ENCODE results near the gene UNC5C. TPM values are rescaled to one million over a fixed set of nuclear protein-coding genes. Genes with fewer than 3 reads are reported as not detected.

The UNC5C gene
- total RNA-seq, 1 experiment from 2014 or later = not detected

- DNase-seq (ENCODE audit: low spot score) = no peak
Measured at GRCh38 chr4:95268819-95269565, 279.8 kb downstream of the UNC5C start.

GRCh38 chr4:95267081-95267480 is 281.7 kb downstream of the UNC5C start:
- no peak for DNase-seq (ENCODE audit: low spot score)

DNA sequence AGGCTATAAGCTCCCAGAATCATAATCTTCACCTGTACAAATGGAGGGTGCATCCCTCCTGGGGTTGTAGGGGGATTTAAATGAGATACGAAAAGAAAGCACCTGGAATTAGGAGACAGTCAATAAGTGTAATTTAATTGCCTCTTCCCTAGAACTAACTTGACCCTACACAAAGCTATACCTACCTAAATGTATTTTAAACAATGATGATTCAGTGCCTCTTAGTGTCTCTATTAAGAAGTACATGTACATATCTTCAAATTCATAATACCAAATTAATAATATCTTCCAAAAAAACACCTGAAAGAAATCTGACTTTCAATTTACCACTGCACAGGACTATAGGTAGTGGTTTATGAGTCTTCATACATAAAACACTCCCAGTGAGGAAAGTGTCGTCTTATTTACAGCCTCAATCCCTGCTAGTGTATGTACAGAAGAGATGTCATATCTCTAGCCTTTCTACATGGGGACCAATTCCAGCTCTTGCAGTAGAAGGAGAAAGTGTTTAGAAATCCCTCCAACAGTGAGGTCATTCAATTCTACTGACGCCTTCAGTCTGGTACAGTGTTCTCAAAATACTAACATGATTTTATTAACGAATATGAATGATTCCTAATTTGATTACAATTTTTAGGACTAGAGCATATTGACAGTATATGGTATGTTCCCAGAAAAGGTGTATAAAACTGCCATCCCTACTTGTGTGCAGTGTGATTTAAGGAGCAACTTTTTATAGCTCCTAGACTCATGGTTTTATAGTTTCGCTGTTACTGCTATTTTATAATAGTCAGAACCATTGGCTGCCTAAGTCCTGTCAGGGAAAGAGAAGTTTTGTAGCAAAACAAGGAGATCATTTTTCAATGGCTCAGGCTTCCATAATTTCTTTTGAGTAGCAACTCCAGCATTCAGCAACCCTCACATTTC is 282.7 kb downstream of the UNC5C start:
- DNase-seq (ENCODE audit: low spot score) = no peak

DNA sequence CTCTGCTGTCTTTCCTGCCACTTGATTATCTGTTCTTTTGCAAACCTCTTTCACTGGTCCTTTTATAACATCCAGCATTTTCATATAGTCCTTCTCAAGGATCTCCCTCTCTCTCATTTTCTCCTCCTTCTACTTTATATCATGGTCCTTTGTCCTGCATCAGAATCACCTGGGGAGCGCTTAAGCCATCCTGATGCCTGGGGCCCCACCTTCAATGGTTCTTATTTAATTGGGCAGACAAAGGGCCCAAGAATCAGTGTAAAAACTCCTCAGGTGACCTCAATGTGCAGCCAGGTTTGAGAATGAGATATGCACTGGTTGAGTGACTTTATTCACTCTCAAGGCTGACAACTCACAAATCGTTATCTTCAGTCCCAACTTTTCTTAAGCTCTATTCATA is 283.9 kb downstream of the UNC5C start:
- DNase-seq (ENCODE audit: low spot score) = no peak

GRCh38 chr4:95263960-95264359 is 284.8 kb downstream of the UNC5C start:
- DNase-seq (ENCODE audit: low spot score) = no peak

- DNase-seq (ENCODE audit: low spot score) = no peak
Measured at GRCh38 chr4:95263391-95263790, 285.4 kb downstream of the UNC5C start.

DNA sequence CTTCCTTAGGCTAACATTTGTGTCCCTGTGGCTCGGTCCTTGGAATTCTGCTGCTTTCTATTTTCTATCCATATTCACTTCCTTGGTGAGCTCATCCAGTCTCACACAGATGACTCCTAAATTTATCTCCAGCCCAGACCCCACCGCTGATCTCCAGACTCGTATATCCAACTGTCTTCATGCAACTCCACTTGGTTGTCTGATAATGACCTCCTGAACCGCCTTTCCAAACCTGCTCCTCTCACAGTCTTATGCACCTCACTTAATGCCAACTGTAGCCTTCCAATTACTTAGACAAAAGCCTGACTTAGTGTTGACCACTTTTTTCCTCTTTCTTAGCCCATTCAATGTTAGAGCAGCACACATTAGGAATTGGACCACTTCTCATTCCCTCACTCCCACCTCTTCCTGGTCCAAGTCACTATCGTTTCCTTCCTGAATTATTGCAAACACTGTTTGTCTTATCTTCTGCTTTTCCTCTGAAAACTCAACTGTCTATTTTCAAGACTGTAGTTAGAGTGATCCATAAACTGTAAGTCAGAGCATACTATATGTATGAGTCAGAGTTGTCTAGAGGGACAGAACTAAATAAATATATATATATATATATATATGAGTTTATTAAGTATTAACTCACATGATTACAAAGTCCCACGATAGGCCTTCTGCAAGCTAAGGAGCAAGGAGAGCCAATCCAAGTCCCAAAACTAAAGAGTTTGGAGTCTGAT is 292.5 kb downstream of the UNC5C start:
- DNase-seq (ENCODE audit: low spot score) = no peak

- DNase-seq (ENCODE audit: low spot score) = no peak
Measured at GRCh38 chr4:95255396-95256107, 293.2 kb downstream of the UNC5C start.

DNA sequence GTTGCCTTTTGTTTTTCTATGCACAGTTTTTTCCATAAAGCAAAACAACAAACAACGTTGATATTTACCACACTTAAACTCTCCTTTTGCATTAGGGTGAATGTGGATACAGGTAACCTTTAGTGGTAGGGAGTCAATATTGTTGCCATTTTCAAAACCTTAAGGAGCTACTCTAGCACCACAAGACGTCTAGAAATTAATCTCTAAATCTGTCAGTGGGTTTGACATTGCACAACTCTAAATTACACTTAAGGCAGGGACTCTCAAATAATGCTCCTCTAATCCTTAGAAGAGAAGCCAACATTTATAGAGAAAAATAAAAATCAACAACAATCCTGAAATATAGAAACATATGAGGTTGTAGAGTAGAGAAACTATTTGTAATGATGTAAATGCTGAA is 297.2 kb downstream of the UNC5C start:
- no peak for DNase-seq (ENCODE audit: low spot score)

- DNase-seq (ENCODE audit: low spot score) = no peak
Measured at GRCh38 chr4:95250544-95251137, 298.1 kb downstream of the UNC5C start.

- no peak for DNase-seq (ENCODE audit: low spot score)
Measured at GRCh38 chr4:95249426-95250021, 299.2 kb downstream of the UNC5C start.

- no peak for DNase-seq (ENCODE audit: low spot score)
Measured at GRCh38 chr4:95248720-95249425, 299.9 kb downstream of the UNC5C start.

- no peak for DNase-seq (ENCODE audit: low spot score)
Measured at GRCh38 chr4:95243892-95244291, 304.9 kb downstream of the UNC5C start.

GRCh38 chr4:95238554-95238953 is 310.2 kb downstream of the UNC5C start:
- DNase-seq (ENCODE audit: low spot score) = no peak

- no peak for DNase-seq (ENCODE audit: low spot score)
Measured at GRCh38 chr4:95232358-95233156, 316.2 kb downstream of the UNC5C start.

GRCh38 chr4:95231681-95232080 is 317.1 kb downstream of the UNC5C start:
- DNase-seq (ENCODE audit: low spot score) = no peak

GRCh38 chr4:95225849-95226248 is 322.9 kb downstream of the UNC5C start:
- no peak for DNase-seq (ENCODE audit: low spot score)

DNA sequence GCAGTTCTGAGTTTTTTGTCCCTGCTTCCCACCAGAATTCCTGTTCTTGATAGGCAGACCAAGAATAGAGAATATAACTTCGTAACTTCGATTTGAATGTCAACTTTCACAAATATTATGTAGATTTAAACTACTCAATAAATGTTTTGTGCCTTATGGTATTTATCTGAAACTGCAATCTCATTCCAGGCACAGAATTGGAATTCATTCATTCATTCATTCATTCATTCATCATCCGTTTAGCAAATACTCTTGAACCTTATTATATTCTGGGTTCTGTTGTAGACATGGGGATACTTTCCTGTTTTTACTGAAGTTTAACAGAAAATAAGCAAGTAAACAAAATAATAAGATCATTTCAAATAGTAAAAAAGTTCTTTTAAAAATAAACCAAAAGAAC is 324.4 kb downstream of the UNC5C start:
- DNase-seq (ENCODE audit: low spot score) = no peak

All from HT-29 (cell line).